ENCODE measurements around the gene NTRK1. TPM values are rescaled to one million over a fixed set of nuclear protein-coding genes. Genes with fewer than 3 reads are reported as not detected.
A peak's percentile ranks its signal among the peaks of the same experiment; 100 is the strongest.

The NTRK1 gene
- total RNA-seq, 2 experiments from 2014 or later, result 0.67 TPM; not detected in 1

DNA sequence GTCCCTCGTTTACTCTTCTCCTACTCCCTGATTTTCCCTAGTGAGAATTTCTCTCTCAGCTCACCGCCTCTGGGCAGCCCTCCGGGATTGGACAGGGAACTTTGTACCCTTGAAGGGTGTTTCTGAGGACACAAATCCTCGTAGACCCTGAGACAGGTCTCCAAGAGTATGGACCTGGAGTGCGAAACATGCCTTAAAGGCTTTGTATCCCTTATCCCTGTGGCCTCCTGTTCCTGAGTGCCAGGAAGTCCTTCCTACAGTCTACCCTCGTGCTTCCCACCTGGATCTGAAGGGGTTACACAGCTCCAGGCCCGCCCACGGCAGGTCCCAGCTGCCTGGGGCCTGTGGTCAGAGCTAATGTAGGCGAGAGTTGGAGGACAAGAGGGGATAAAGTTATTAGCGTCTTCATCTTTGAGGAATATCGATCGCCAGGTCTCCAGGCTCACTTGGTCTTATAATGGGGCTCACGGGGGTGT is 25.3 kb downstream of the NTRK1 start:
- no peaks in the 10 kb centered on the region for H3K36me3 Mint-ChIP-seq (ENCODE audit: low read depth)
- no peaks in the 10 kb centered on the region for H3K9me3 Mint-ChIP-seq
- H3K27me3 Mint-ChIP-seq (ENCODE audit: low read depth), result peaks cover 23% of the 10 kb centered on the region
- no peak for DNase-seq
- CTCF ChIA-PET, result interaction anchor here (1.0 to 8.5 kb wide), 5 partner anchors 9 to 197 kb away, joined by 3 to 82 read pairs (median 5); no protein-coding TSS in a partner anchor
- intact Hi-C loops (cut with micrococcal nuclease), result no loop called here
- H3K4me3 Mint-ChIP-seq, result no peak overlapping the region
- H3K27ac Mint-ChIP-seq, result no peak overlapping the region
- no peaks in the 10 kb centered on the region for H3K4me1 Mint-ChIP-seq (ENCODE audit: low read depth)

DNA sequence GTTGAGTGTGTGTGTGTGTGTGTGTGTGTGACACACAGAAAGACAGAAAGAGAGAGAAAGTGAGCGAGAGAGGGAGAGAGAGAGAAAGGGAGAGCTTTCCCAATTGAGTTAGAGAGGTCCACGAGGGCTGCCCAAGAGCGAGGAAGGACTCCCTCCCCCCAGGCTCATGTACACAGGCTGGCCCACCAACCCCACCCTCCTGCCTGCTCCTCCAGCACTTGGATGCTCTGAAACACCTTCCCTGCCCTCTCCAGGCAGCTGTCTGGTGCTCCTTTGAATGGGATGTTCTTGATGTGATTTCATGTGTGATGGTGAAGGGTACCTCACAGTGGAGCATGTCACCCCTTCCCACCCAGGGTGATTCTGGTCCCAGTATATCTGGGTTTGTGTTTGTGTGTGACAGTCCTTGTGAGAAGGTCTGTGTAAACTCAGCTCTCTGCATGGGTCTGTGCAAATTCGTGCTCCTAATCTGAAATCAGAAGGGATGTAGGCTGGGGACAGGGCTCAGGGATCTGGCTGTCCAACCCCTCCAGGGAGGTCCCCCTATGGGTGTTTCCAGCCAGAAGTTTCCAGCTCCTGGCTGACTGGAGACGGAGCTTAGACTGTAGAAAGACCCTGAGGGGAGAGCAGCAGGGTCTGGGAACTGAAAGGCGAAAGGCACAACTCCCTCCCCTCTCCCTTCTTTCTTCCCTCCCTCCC is 26.1 kb downstream of the NTRK1 start:
- Mint-ChIP-seq H3K27me3 (ENCODE audit: low read depth) (peaks cover 31% of the 10 kb centered on the region), H3K4me3 (no peak overlapping the region), H3K36me3 (ENCODE audit: low read depth) (no peaks in the 10 kb centered on the region), H3K4me1 (ENCODE audit: low read depth) (no peaks in the 10 kb centered on the region), H3K9me3 (no peaks in the 10 kb centered on the region), H3K27ac (no peak overlapping the region)
- intact Hi-C loops (cut with micrococcal nuclease), result no loop called here
- CTCF ChIA-PET, result interaction anchor here (1.6 to 8.5 kb wide), 5 partner anchors 26 to 197 kb away, joined by 3 to 82 read pairs (median 9); partner anchors contain the start of gene NTRK1
- no peak for DNase-seq

GRCh38 chr1:156887317-156887716 is 26.7 kb downstream of the NTRK1 start:
- Mint-ChIP-seq H3K27ac (no peak overlapping the region), H3K27me3 (ENCODE audit: low read depth) (peaks cover 36% of the 10 kb centered on the region), H3K9me3 (no peaks in the 10 kb centered on the region), H3K4me3 (no peak overlapping the region), H3K36me3 (ENCODE audit: low read depth) (no peaks in the 10 kb centered on the region), H3K4me1 (ENCODE audit: low read depth) (peaks cover 2% of the 10 kb centered on the region)
- CTCF ChIA-PET, result interaction anchor here (1.6 to 8.5 kb wide), 5 partner anchors 26 to 198 kb away, joined by 3 to 82 read pairs (median 9); partner anchors contain the start of gene NTRK1
- intact Hi-C loops (cut with micrococcal nuclease), result no loop called here
- no peak for DNase-seq

DNA sequence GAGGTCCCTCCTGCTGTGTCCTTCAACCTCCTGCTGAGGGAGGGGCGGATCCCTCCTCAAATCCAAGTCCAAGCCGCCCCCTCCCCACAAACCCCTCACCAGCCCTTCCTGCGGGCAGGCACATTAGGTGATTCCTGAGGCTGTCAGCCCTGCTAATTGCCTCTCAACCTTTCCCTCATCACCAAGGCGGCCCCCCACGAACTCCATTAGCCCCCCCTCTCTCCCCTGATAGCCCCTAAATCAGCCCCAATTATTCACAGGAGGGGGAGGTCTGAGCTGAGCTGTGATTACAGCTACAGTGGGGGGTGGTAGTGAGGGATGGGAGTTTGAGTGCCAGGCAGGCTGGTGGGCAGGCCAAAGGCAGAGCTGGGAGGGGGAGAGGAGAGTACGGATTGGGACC is 27.1 kb downstream of the NTRK1 start:
- intact Hi-C loops (cut with micrococcal nuclease), result no loop called here
- DNase-seq, result no peak
- H3K27me3 Mint-ChIP-seq (ENCODE audit: low read depth), result peaks cover 37% of the 10 kb centered on the region
- no peak overlapping the region for H3K4me3 Mint-ChIP-seq
- H3K27ac Mint-ChIP-seq, result no peak overlapping the region
- no peaks in the 10 kb centered on the region for H3K9me3 Mint-ChIP-seq
- CTCF ChIA-PET, result interaction anchor here (0.6 to 8.5 kb wide), 6 partner anchors 27 to 919 kb away, joined by 3 to 82 read pairs (median 9); partner anchors contain the start of gene NTRK1
- H3K36me3 Mint-ChIP-seq (ENCODE audit: low read depth), result no peaks in the 10 kb centered on the region
- H3K4me1 Mint-ChIP-seq (ENCODE audit: low read depth), result peaks cover 2% of the 10 kb centered on the region

DNA sequence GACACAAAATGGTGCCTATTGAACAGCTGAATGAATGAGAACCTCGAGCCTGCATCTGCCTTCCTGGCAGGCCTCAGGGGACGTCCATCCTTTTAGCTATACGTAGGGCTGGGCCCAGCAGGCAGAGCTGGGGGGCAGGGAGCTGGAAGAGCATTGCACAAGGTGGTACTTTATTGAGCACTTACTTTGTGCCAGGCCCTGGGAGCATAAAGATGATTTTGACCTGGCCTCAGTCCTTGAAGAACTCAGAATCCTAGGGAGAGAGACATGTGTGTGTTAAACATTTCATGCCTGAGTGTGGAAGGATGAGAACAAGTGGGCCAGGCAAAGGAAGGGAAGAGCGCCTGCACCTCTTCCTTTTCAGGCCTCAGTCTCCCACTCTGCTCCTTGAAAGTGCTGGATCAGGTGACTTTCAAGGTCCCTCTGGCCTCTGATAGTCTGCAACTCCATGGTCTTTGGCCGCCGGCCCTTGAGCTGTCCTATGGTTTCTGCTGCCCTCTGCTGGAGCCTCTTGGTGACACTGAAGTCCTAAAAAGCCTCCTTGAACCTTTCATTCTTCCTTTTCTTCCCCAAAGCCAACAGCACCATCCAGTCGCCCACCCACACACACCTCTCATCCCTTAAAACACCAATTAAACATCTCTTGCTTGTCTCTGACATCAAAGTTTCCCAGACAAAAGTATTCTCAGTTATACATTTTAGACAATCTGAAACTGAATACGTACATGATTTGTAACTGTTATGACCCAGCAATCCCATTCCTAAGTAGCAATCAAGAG is 29.3 kb downstream of the NTRK1 start:
- peaks cover 46% of the 10 kb centered on the region for H3K27me3 Mint-ChIP-seq (ENCODE audit: low read depth)
- H3K27ac Mint-ChIP-seq, result no peak overlapping the region
- peaks cover 8% of the 10 kb centered on the region for H3K4me1 Mint-ChIP-seq (ENCODE audit: low read depth)
- CTCF ChIA-PET, result interaction anchor here (0.6 to 8.5 kb wide), 26 partner anchors 8 to 474 kb away, joined by 3 to 82 read pairs (median 5); partner anchors contain the start of genes LRRC71 and NTRK1
- no peaks in the 10 kb centered on the region for H3K36me3 Mint-ChIP-seq (ENCODE audit: low read depth)
- peak; percentile 78 for DNase-seq
- H3K4me3 Mint-ChIP-seq, result no peak overlapping the region
- intact Hi-C loops (cut with micrococcal nuclease), result loop anchor here (1.0 to 10.0 kb wide), 6 partner anchors 51 to 230 kb away; no protein-coding TSS in a partner anchor
- no peaks in the 10 kb centered on the region for H3K9me3 Mint-ChIP-seq

DNA sequence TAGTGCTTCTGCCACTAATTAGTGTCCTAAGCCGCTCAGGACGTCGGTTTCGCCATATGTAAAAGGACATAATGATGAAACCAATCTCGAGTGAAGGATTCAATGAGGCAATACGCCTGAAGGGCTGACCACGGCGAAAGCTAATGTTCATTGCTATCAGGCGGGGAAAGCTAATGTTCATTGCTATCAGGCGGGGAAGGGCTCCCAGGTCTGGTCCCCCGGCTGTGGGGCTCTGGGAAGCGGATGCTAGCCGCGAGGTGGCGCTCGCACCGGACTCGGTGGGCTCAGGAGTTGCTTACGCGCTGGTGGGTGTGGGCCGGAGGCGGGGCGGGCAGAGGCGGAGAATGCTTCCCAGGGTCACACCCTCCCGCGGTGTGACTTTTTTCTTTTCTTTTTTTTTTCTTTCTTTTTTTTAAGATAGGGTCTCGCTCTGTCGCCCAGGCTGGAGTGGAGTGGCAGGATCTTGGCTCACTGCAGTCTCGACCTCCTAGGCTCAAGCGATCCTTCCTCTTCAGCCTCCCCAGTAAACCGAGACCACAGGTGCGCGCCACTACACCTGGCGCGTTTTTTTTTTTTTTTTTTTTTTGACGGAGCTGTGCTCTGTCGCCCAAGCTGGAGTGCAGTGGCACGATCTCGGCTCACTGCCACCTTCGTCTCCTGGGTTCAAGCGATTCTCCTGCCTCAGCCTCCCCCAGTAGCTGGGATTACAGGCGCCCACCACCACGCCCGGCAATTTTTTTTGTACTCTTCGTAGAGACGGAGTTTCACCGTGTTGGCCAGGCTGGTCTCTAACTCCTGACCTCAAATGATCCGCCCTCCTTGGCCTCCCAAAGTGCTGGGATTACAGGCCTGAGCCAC is 31.8 kb downstream of the NTRK1 start:
- H3K27ac Mint-ChIP-seq, result no peak overlapping the region
- intact Hi-C loops (cut with micrococcal nuclease), result loop anchor here (1.0 to 10.0 kb wide), 5 partner anchors 28 to 264 kb away; partner anchors contain the start of gene LRRC71
- peak; percentile 92 for DNase-seq
- CTCF ChIA-PET, result interaction anchor here (0.6 to 8.5 kb wide), 30 partner anchors 10 to 264 kb away, joined by 3 to 82 read pairs (median 4); partner anchors contain the start of genes BCAN, LRRC71 and NTRK1
- no peaks in the 10 kb centered on the region for H3K9me3 Mint-ChIP-seq
- H3K4me1 Mint-ChIP-seq (ENCODE audit: low read depth), result peaks cover 11% of the 10 kb centered on the region
- H3K36me3 Mint-ChIP-seq (ENCODE audit: low read depth), result no peaks in the 10 kb centered on the region
- H3K4me3 Mint-ChIP-seq, result peak overlapping the region; percentile 41
- peaks cover 47% of the 10 kb centered on the region for H3K27me3 Mint-ChIP-seq (ENCODE audit: low read depth)

DNA sequence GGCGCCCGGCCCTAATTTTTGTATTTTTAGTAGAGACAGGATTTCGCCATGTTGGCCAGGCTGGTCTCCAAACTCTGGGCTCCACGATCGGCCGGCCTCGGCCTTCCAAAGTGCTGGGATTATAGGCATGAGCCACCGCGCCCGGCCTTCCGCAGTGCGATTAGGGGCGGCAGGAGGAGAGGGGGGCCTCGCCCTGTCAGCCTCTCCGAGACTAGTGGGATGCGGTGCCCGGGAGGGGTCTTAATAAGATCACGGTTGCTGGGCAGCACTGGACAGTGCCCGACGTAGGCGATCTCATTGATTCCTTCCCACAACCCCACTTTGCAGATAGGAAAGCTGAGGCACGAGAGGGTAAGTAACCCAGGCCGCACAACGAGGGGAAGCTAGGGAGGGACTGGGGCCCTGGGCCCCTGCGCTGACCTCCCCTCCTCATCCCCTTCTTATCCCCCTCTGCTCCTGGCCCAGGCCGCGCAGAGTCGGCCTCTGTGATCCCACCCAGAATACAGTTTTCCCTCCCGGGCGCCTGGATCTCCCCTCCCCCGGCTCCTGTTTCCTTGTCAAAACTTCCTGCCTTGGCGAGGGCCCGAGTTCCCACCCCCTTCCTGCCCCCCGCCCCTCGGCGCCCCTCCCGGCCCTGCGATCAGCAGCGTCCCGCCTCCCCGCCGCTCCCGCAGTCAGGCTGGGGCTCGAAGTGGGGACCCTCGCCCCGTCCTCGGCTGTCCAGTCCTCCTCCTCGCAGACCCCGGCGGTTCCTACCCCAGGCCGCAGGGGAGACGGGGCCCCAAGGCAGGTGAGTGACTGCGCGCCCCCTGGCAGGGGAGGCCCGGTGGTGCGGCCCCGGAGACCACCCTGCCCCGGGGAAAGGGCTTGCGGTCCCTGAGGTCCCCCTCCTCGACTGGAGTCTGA is 32.6 kb downstream of the NTRK1 start, which contains the start of gene PEAR1:
PEAR1 (plus strand) TSS at position 671 of the 906 bp plus-strand sequence. CDS start 10,209 bp downstream, outside the sequence.
- Mint-ChIP-seq H3K27ac (no peak within 1 kb of the TSS), H3K36me3 (ENCODE audit: low read depth) (no peaks in the 10 kb centered on the region), H3K9me3 (no peaks in the 10 kb centered on the region), H3K4me1 (ENCODE audit: low read depth) (peaks cover 16% of the 10 kb centered on the region), H3K27me3 (ENCODE audit: low read depth) (peaks cover 48% of the 10 kb centered on the region), H3K4me3 (peak within 1 kb of the TSS; percentile 41)
- CTCF ChIA-PET, result interaction anchor here (0.6 to 8.5 kb wide), 16 partner anchors 16 to 265 kb away, joined by 3 to 82 read pairs (median 6); partner anchors contain the start of genes LRRC71 and NTRK1
- DNase-seq, result no peak
- intact Hi-C loops (cut with micrococcal nuclease), result loop anchor here (10.0 kb wide), 1 partner anchor 182 kb away; no protein-coding TSS in a partner anchor

DNA sequence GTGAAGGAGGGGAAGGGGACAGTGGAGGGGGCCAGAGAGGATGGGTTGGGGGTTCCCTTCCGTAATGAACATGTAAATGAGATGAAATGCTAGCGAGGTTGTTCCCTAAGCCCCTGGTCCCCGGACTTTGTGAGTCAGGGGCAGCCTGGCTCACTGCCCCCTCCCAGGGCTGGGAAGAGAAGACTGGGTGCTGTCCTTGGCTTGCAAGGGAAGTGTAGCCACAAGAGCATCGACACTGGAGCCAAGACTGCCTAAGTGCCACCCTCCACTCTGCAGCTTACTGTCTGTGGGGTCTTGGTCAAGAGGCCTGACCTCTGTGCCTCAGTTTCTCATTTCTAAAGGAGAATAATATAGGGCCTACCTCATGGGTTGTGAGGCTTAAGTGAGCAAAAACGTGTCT is 33.3 kb downstream of the NTRK1 start:
- H3K27ac Mint-ChIP-seq, result no peak overlapping the region
- CTCF ChIA-PET, result interaction anchor here (1.2 to 6.5 kb wide), 2 partner anchors 33 to 97 kb away, joined by 3 to 79 read pairs; no protein-coding TSS in a partner anchor
- no peak overlapping the region for H3K4me3 Mint-ChIP-seq
- no peak for DNase-seq
- H3K9me3 Mint-ChIP-seq, result no peaks in the 10 kb centered on the region
- H3K36me3 Mint-ChIP-seq (ENCODE audit: low read depth), result no peaks in the 10 kb centered on the region
- H3K4me1 Mint-ChIP-seq (ENCODE audit: low read depth), result peaks cover 18% of the 10 kb centered on the region
- intact Hi-C loops (cut with micrococcal nuclease), result loop anchor here (10.0 kb wide), 1 partner anchor 181 kb away; no protein-coding TSS in a partner anchor
- H3K27me3 Mint-ChIP-seq (ENCODE audit: low read depth), result peaks cover 48% of the 10 kb centered on the region

- Mint-ChIP-seq H3K9me3 (no peaks in the 10 kb centered on the region), H3K4me1 (ENCODE audit: low read depth) (peaks cover 18% of the 10 kb centered on the region), H3K36me3 (ENCODE audit: low read depth) (no peaks in the 10 kb centered on the region), H3K27ac (no peak overlapping the region), H3K27me3 (ENCODE audit: low read depth) (peaks cover 45% of the 10 kb centered on the region), H3K4me3 (no peak overlapping the region)
- CTCF ChIA-PET, result interaction anchor here (1.2 to 6.5 kb wide), 2 partner anchors 32 to 98 kb away, joined by 3 to 79 read pairs; no protein-coding TSS in a partner anchor
- intact Hi-C loops (cut with micrococcal nuclease), result loop anchor here (10.0 kb wide), 1 partner anchor 180 kb away; no protein-coding TSS in a partner anchor
- DNase-seq, result no peak
These were observed 34.2 kb downstream of the NTRK1 start for GRCh38 chr1:156894711-156895454.

- no peak for DNase-seq
- CTCF ChIA-PET, result interaction anchor here (1.2 to 6.5 kb wide), 2 partner anchors 31 to 99 kb away, joined by 3 to 79 read pairs; no protein-coding TSS in a partner anchor
- Mint-ChIP-seq H3K4me1 (ENCODE audit: low read depth) (peaks cover 18% of the 10 kb centered on the region), H3K27ac (no peak overlapping the region), H3K9me3 (no peaks in the 10 kb centered on the region), H3K27me3 (ENCODE audit: low read depth) (peaks cover 41% of the 10 kb centered on the region), H3K4me3 (no peak overlapping the region), H3K36me3 (ENCODE audit: low read depth) (no peaks in the 10 kb centered on the region)
- intact Hi-C loops (cut with micrococcal nuclease), result loop anchor here (10.0 kb wide), 1 partner anchor 179 kb away; no protein-coding TSS in a partner anchor
These were observed 34.8 kb downstream of the NTRK1 start for GRCh38 chr1:156895455-156895812.

Measured in activated naive CD4-positive, alpha-beta T cell treated with anti-CD3 and anti-CD28 coated beads for 36 hours (primary cell).